RPMI8226 (cell line): Measurements from ENCODE around the gene GLRX2.
A peak's percentile ranks its signal among the peaks of the same experiment; 100 is the strongest.

Source experiments
- DNase-seq: peaks from one replicate; pipeline ENCODE4 v3.0.0-alpha.2; 2015

The GLRX2 gene

DNA sequence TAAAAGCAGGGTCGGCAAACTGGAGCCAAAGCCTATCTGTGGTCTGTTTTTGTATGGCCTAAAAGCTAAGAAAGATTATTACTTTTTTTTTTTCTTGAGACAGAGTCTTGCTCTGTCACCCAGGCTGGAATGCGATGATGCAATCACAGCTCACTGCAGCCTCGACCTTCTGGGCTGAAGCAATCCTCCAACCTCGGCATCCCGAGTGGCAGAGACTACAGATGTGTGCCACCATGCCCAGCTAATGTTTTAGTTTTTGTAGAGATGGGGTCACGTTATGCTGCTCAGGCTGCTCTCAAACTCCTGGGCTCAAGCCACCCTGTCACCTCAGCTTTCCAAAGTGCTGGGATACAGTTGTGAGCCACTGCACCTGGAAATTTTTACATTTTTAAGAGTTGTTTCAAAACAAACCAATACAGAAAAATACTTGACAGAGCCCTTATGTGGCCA lies 6.5 kb upstream of the GLRX2 start:
- DNase-seq, result peak; percentile 38

DNA sequence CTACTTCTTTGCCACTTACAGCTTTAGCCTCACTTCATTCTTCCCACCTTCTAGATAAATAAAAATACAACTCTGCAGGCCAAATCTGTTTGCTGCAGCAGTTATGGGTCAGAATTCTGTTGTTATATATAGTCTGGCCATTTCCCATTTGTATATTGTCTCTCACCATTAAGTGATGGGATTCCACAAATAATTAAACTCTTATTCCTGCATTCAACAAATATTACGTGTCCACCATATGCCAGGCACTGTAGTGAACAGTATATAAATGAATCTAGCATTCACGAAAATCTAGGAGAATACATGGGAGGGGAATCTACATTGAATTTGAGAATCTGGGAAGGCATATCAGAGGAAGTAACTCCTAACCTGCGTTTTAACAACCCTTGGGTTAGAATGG lies 5.7 kb upstream of the GLRX2 start:
- no peak for DNase-seq

DNA sequence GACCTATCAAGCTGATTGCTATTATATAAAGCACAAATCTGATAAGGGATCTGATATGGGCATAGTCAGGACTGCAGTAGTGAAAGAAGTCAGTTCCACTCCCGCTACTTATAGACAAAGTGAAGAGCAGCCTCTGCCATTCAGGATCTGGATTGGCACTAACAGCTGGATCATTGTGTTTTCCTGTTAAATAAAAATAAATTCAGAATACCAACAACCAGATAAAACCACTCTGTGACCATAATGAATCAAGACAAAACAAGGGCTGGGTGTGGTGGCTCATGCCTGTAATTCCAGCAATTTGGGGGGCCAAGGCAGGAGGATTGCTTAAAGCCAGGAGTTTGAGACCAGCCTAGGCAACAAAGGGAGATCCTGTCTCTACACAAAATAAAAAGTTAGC lies 5.0 kb upstream of the GLRX2 start:
- DNase-seq, result no peak

- DNase-seq, result no peak
These were observed 4.4 kb upstream of the GLRX2 start for GRCh38 chr1:193109619-193110018.

DNA sequence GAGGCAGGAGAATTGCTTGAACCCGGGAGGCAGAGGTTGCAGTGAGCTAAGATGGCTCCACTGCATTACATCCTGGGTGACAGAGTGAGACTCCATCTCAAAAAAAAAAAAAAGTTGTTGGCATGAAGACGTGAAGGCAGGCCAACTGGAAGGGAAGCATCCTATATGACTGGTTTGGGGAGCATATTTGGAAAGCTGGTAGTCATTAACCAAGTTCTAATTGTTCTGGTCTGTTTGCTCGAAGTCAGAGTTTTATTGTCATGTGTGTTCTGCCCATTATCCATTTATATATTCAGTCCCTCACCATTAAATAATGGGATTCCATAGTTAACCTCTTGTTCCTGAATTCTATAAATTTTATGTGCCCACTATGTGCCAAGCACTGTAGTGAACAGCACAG lies 3.3 kb upstream of the GLRX2 start:
- DNase-seq, result no peak

DNA sequence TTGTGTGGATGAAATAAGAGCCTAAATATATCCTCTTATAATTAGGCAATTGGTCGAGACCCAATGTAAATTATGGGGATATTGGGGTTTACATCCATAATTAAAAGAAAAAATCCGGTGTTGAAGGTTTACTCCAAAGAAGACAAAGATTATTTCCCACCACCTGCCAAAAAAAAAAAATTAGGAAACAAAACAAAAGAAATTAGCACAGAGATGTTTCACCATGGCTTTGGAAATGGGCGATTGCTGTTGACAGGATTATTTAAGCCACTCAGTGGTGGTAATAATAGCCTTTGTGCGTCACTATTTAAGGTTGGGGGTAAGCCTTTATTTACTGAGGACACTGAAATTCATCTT lies 585 bp upstream of the GLRX2 start:
- no peak for DNase-seq

- DNase-seq, result peak; percentile 51
These were observed 710 bp downstream of the GLRX2 start for GRCh38 chr1:193104502-193104906.

- no peak for DNase-seq
These were observed 1.3 kb downstream of the GLRX2 start for GRCh38 chr1:193103759-193104501.

DNA sequence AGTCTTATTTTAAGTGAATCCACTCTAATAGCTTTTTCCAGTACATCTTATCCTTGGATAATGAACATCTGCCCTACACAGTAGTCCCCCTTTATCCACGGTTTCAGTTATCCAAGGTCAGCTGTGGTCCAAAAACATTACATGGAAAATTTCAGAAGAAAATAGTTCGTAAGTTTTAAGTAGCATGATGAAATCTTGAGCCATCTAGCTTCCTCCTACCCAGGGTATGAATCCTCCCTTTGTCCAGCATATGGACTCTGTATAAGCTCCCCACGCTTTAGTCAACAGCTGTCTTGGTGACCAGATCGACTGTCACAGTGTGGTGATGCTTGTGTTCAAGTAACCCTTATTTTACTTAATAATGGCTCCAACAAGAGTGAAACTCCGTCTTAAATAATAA lies 2.6 kb downstream of the GLRX2 start:
- DNase-seq, result no peak

DNA sequence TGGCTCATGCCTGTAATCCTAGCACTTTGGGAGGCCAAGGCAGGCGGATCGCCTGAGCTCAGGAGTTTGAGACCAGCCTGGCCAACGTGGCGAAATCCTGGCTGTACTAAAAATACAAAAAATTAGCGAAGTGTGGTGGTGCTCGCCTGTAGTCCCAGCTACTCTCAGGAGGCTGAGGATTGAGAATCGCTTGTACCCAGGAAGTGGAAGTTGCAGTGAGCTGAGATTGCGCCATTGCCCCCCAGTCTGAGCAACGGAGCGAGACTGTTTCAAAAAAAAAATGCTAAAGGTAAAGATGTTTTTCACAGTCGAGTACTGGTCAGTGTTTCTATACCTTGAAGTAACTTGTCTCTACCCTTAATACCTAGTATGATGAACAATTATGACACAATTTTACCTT lies 11.1 kb downstream of the GLRX2 start:
- DNase-seq, result no peak

GRCh38 chr1:193090865-193091264 lies 14.3 kb downstream of the GLRX2 start:
- DNase-seq, result no peak

DNA sequence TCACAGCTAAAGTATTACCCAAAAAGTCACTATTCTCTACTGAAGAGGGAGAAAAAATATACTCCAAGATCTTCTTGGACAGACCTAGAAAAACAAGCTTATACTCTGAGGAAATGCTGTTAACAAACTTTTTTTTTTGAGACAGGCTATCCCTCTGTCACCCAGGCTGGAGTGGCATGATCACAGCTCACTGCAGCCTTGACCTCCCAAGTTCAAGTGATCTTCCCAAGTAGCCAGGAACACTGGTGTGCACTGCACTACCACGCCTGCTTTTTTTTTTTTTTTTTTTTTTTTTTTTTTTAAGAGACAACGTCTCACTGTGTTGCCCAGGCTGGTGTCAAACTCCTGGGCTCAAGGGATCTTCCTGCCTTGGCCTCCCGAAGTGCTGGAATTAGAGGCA lies 17.3 kb downstream of the GLRX2 start:
- no peak for DNase-seq

- DNase-seq, result no peak
These were observed 18.9 kb downstream of the GLRX2 start for GRCh38 chr1:193086342-193086741.

DNA sequence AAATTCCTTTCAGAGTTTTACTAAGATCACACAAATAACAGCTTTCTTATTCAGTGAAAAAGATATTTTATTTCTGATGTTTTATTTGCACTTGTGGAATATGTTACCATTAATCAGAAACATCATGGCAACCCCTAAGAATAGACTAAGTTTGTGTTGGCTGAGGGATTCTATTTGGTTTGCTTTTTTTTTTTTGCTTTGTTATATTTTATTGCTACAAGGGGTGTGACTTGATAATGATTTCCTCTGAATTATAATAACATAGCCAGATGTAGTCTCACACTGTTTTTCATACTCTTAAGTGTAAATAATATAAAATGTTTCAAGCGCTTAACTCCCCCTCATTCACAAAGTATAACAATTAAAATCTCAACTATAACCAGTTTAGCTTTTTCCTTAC lies 20.0 kb downstream of the GLRX2 start:
- DNase-seq, result no peak

DNA sequence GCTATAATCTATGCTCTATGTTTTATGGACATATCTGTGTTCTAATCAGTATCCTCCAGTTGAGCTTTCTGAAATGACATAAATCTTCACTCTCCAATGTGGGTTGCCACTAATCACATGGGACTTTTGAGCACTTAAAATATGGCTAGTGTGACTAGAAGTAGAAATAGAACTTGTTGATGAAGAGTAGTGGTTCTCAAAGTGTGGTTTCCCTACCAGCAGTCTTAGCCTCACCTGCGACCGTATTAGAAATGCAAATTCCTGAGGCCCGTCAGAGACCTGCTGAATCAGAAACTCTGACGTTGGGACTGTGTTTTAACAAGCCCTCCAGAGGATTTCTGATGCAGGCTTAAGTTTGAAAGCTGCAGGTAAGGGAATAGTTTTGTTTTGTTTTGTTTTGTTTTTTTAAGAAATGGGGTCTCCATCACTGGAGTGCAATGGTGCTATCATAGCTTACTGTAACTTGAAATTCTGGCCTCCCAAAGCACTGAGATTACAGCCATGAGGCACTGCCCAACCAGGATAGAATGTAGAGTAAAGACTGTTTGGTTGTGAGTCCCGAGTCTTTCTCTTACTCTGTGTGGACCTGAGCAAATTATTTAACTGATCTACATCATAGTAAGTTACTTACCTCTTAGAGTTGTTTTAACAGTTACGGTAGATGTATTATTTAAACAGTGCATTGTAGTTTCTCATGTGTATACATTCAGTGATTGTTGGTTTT lies 21.7 kb downstream of the GLRX2 start:
- DNase-seq, result no peak

DNA sequence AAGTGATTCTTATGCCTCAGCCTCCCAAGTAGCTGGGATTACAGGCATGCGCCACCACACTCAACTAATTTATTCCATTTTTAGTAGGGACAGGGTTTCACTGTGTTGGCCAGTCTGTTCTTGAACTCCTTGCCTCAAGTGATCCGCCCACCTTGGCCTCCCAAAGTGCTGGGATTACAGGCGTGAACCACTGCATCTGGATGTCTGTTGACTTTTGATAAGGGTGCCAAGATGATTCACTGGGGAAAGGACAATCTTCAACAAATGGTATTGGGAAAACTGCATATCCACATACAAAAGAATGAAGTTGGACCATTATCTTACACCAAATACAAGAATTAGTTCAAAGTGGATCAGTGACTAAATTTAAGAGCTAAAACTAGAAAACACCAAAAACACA lies 26.0 kb downstream of the GLRX2 start:
- DNase-seq, result no peak

DNA sequence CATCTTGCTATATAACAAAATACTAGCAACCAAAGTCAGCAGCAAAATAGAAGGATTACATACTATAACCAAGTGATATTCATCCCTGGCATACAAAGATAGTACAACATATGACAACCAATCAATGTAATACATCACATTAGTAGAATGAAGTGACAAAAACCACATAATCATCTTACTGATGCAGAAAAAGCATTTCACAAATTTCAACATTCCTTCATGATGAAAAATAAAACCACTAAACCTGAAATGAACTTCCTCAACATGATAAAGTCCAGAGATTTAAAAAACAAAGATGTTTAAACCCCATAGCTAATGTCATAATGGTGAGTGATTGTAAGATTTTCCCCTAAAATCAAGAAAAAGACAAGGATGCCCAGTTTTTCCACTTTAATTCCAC lies 27.2 kb downstream of the GLRX2 start:
- DNase-seq, result no peak

DNA sequence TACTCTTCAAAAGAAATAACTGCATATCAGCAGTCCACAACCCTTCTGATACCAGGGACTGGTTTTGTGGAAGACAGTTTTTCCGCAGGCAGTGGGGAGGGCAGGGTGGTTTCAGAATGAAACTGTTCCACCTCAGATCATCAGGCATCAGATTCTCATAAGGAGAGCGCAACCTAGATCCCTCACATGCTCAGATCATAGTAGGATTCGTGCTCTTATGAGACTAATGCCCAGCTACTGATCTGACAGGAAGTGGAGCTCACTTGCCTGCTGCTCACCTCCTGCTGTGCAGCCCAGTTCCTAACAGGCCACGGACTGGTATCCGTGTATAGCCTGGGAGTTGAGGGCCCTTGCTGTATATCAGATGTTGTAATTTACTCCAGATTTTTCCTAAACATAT lies 34.3 kb downstream of the GLRX2 start:
- peak; percentile 66 for DNase-seq

GRCh38 chr1:193070386-193070753 lies 34.8 kb downstream of the GLRX2 start:
- peak; percentile 53 for DNase-seq

GRCh38 chr1:193069748-193070385 lies 35.3 kb downstream of the GLRX2 start:
- DNase-seq, result peak; percentile 39

DNA sequence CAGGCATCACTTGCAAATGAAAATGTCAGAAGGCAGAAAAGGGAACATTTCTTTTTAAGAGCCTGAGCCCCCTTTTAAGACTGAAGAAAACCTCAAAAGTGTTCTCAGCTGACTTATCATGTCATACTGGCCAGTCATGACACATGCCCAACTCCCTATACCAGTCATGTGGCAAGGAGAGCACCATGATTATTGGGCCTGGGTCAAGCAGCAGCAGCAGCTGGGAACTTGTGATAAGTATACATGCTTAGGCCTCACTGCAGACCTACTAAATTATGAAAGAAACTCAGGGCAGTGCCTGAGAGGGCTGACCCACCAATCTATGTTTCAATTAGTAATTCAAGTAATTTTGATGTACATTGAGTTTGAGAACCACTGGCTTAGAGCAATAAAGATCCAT lies 37.2 kb downstream of the GLRX2 start:
- DNase-seq, result no peak

DNA sequence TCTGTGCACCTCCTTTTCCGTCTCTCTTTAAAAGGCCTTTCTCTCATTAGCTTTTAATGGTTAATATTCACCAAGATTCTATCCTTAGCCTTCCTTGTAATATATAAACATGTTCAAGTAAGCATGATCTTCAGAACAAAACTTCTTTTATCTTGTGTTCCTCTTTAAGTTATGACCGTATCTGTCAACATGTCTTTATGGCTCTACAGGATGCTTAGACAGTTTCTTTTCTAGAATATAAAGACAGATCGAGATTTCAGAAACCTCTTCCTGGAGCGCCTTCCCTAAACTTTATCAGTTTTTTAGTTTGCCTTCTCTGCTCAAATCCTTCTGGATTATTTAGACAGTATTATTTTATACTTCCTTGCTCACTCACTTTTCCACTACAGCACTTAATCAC lies 38.6 kb downstream of the GLRX2 start:
- no peak for DNase-seq

- DNase-seq, result no peak
These were observed 39.3 kb downstream of the GLRX2 start for GRCh38 chr1:193065954-193066353.

DNA sequence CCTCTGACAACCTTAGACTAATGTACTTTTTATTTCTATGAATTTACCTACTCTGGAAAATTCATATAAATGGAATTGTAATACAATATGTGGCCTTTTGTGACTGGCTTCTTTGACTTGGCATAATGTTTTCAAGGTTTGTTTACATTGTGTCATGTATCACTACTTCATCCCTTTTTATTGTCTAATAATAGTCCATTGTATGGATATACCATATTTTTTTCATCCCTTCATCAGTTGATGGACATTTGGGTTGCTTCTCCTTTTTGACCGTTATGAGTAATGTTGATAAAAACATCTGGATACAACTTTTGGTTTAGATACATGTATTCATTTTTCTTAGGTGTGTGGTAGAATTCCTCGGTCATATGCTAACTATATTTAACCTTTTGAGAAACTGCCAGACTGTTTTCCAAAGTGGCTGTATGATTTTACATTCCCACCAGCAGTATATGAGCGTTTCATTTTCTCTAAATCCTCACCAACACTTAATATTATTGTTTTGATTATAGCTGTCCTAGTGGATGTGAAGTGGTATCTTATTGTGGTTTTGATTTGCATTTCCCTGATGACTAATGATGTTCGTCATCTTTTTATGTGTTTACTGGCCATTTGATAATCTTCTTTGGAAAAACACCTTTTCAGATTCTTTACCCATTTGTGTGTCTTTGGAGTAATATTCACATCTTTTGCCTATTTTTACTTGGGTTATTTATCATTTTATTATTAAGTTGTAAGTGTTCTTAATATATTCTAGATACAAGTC lies 42.3 kb downstream of the GLRX2 start:
- no peak for DNase-seq
